Brain microvascular endothelial cell (primary cell): ENCODE measurements around the gene HLA-G.
"Not testable (repeated sequence)": the region's sequence is repeated elsewhere in the genome, so short reads cannot be mapped to it uniquely, and the experiment has no call there.

Experiments used
- DNase-seq: peaks from one replicate; pipeline ENCODE4 v3.0.0-alpha.2; 2020
- H3K27ac ChIP-seq: fragments of 250-450 bp; sonication (Bioruptor Pico); 2 replicates; pipeline ENCODE4 v1.5.1; 2020; ENCODE audit warnings: mild to moderate bottlenecking, moderate library complexity
- H3K27me3 ChIP-seq: fragments of 250-450 bp; sonication (Bioruptor Pico); replicated peaks from 2 replicates; pipeline ENCODE4 v1.5.1; 2020; ENCODE audit warnings: mild to moderate bottlenecking
- H3K36me3 ChIP-seq: fragments of 250-450 bp; sonication (Bioruptor Pico); replicated peaks from 2 replicates; pipeline ENCODE4 v1.5.1; 2020; ENCODE audit warnings: mild to moderate bottlenecking
- H3K4me3 ChIP-seq: 2 replicates; pipeline ENCODE4 v1.5.1; 2011; ENCODE audit warnings: low read depth, mild to moderate bottlenecking, control low read depth, low read length, moderate library complexity
- in situ Hi-C: cut with HindIII; loops from 2 replicates; pipeline ENCODE4 v1.10.0; 2017; ENCODE audit warnings: low sequenced_read_pairs, low pct_ligation_motif_present
- TF ChIP-seq, protein P1 (sequence below): IDR thresholded peaks from 2 replicates; pipeline ENCODE4 v1.5.1; 2011; ENCODE audit warnings: low read depth, mild to moderate bottlenecking, moderate library complexity, low read length, control low read depth, inconsistent platforms; ENCODE audit errors: missing control alignments

The HLA-G gene

DNA sequence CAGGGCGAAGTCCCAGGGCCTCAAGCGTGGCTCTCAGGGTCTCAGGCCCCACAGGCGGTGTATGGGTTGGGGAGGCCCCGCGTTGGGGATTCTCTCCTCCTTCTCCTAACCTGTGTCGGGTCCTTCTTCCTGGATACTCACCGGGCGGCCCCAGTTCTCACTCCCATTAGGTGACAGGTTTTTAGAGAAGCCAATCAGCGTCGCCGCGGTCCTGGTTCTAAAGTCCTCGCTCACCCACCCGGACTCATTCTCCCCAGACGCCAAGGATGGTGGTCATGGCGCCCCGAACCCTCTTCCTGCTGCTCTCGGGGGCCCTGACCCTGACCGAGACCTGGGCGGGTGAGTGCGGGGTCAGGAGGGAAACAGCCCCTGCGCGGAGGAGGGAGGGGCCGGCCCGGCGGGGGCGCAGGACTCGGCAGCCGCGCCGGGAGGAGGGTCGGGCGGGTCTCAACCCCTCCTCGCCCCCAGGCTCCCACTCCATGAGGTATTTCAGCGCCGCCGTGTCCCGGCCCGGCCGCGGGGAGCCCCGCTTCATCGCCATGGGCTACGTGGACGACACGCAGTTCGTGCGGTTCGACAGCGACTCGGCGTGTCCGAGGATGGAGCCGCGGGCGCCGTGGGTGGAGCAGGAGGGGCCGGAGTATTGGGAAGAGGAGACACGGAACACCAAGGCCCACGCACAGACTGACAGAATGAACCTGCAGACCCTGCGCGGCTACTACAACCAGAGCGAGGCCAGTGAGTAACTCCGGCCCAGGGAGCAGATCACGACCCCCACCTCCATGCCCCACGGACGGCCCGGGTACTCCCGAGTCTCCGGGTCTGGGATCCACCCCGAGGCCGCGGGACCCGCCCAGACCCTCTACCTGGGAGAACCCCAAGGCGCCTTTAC, at the start of gene HLA-G:
HLA-G (plus strand) TSS at position 247 of the 892 bp plus-strand sequence; CDS start at position 267, 20 bp downstream.
- peaks cover 10% of the 10 kb centered on the region for H3K27me3 ChIP-seq
- H3K36me3 ChIP-seq = no peaks in the 10 kb centered on the region
- no peak within 1 kb of the TSS for H3K4me3 ChIP-seq
- TF ChIP-seq, protein P1, sequence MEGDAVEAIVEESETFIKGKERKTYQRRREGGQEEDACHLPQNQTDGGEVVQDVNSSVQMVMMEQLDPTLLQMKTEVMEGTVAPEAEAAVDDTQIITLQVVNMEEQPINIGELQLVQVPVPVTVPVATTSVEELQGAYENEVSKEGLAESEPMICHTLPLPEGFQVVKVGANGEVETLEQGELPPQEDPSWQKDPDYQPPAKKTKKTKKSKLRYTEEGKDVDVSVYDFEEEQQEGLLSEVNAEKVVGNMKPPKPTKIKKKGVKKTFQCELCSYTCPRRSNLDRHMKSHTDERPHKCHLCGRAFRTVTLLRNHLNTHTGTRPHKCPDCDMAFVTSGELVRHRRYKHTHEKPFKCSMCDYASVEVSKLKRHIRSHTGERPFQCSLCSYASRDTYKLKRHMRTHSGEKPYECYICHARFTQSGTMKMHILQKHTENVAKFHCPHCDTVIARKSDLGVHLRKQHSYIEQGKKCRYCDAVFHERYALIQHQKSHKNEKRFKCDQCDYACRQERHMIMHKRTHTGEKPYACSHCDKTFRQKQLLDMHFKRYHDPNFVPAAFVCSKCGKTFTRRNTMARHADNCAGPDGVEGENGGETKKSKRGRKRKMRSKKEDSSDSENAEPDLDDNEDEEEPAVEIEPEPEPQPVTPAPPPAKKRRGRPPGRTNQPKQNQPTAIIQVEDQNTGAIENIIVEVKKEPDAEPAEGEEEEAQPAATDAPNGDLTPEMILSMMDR = no peak
- no peak for DNase-seq
- H3K27ac ChIP-seq = no peak within 1 kb of the TSS
- in situ Hi-C loops = loop anchor here (25.0 kb wide), 1 partner anchor 91 kb away; no protein-coding TSS in a partner anchor

DNA sequence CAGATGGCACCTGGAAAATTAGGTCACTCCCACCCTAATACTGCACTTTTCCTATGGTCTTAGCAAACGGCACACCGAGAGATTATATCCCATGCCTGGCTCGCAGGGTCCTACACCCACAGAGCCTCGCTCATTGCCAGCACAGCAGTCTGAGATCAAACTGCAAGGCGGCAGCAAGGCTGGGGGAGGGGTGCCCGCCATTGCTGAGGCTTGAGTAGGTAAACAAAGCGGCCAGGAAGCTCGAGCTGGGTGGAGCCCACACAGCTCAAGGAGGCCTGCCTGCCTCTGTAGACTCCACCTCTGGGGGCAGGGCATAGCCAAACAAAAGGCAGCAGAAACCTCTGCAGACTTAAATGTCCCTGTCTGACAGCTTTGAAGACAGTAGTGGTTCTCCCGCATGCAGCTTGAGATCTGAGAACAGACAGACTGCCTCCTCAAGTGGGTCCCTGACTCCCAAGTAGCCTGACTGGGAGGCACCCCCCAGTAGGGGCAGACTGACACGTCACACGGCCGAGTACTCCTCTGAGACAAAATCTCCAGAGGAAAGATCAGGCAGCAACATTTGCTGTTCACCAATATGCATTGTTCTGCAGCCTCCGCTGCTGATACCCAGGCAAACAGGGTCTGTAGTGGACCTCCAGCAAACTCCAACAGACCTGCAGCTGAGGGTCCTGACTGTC, 47.5 kb upstream of the HLA-G start:
- DNase-seq, H3K27me3 ChIP-seq, H3K36me3 ChIP-seq, H3K4me3 ChIP-seq, in situ Hi-C loops, H3K27ac ChIP-seq: not testable (repeated sequence)

DNA sequence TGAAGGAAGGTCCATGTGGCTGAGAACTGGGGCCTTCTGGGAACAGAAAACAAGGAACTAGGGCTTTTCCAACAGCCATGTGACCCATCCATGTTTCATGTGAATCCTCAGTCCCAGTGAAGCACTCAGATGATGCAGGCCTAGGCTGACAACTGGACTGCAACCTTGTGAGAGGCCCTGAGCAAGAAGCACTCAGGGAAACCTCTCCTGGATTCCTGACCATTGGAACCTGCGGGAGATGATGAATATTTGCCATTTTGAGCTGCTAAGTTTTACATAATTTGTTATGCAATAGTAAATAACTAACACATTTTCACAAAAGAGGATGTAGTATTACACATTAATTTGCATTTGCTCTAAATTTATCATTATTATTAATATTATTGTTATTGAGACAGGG, 38.4 kb upstream of the HLA-G start:
- TF ChIP-seq, protein P1 = no peak
- in situ Hi-C loops = no loop called here
- Histone ChIP-seq H3K27ac (no peak overlapping the region), H3K4me3 (no peak overlapping the region), H3K27me3 (peaks cover 21% of the 10 kb centered on the region), H3K36me3 (no peaks in the 10 kb centered on the region)
- DNase-seq = no peak

DNA sequence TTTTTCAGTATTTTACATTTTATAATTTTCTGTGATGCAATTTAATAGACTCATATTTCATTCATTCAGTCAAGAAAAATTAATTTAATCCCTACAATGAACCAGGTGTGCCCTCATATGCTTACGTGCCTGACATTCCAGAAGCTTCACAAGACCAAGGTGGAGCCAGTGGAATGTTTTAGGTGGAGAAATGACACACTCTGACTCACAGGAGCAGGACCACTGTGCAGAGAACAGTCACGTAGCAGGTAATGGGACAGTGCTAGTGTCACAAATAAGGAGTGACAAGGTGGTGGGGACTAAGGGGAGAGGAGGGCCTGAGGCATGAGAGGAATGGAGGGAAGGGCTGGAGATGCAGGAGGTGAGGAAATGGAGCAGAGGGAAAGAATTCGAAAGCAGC, 37.0 kb upstream of the HLA-G start:
- peaks cover 21% of the 10 kb centered on the region for H3K27me3 ChIP-seq
- no peak overlapping the region for H3K27ac ChIP-seq
- no peak for DNase-seq
- no peaks in the 10 kb centered on the region for H3K36me3 ChIP-seq
- no peak overlapping the region for H3K4me3 ChIP-seq
- in situ Hi-C loops = no loop called here
- TF ChIP-seq, protein P1 = no peak

DNA sequence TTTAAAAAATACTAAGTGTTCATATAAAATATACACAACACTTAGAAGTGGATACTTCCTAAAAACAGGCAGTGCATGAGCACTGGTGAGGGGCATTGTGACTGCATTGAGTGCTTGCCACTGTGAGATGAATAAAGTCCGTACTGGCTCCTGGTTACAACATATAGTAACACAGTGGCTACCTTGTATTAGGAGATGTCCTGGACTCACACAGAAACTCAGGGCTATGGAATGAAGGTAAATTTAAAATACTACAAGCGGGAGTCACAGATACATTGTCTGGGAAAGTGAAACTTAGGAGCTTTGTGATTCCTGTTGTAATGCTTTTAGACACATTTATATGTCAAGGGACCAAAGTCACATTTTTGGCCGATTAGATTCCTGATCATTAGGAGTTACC, 36.5 kb upstream of the HLA-G start:
- Histone ChIP-seq H3K27me3 (peaks cover 23% of the 10 kb centered on the region), H3K36me3 (no peaks in the 10 kb centered on the region), H3K27ac (no peak overlapping the region), H3K4me3 (no peak overlapping the region)
- no peak for DNase-seq
- in situ Hi-C loops = no loop called here
- TF ChIP-seq, protein P1 = no peak

DNA sequence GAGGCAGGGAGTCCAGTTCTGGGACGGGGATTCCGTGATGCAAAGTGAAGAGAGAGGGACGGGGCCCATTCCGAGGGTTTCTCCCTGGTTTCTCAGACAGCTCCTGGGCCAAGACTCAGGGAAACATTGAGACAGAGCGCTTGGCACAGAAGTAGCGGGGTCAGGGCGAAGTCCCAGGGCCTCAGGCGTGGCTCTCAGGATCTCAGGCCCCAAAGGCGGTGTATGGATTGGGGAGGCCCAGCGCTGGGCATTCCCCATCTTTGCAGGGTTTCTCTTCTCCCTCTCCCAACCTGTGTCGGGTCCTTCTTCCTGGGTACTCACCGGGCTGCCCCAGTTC, 35.9 kb upstream of the HLA-G start:
- in situ Hi-C loops = no loop called here
- no peak for DNase-seq
- Histone ChIP-seq H3K27ac (no peak overlapping the region), H3K4me3 (no peak overlapping the region), H3K27me3 (peaks cover 23% of the 10 kb centered on the region), H3K36me3 (no peaks in the 10 kb centered on the region)
- TF ChIP-seq, protein P1 = no peak
